Activated B cell treated with CpG ODN at 0.5 μM for 24 hours (primary cell): Measurements from ENCODE around the gene SH3RF1. TPM values are rescaled to one million over a fixed set of nuclear protein-coding genes. Genes with fewer than 3 reads are reported as not detected.

Experiments used
- ATAC-seq: fragments of 200-7000 bp; cut with Tn5 transposase; one replicate; pipeline ENCODE4 v1.10.0; 2021; ENCODE audit warnings: low read depth, mild to moderate bottlenecking, moderate library complexity
- CTCF ChIA-PET: fragments of 350-600 bp; sonication (Branson Sonifier 250); formaldehyde crosslinking; loops from one replicate; lab custom pipeline; 2021; ENCODE audit warnings: antibody characterized with exemption; lab: Charles Lee
- POLR2A ChIA-PET: fragments of 350-600 bp; sonication (Branson Sonifier 250); formaldehyde crosslinking; loops from one replicate; lab custom pipeline; 2021; ENCODE audit warnings: antibody characterized with exemption; lab: Charles Lee
- DNase-seq: peaks from one replicate; pipeline ENCODE4 v3.0.0; 2022
- H3K27ac Mint-ChIP-seq: one replicate; pipeline ENCODE4 v1.8.0; 2020; ENCODE audit warnings: mixed read lengths
- H3K27me3 Mint-ChIP-seq: one replicate; pipeline ENCODE4 v1.8.0; 2021; ENCODE audit warnings: mixed read lengths
- H3K36me3 Mint-ChIP-seq: one replicate; pipeline ENCODE4 v1.8.0; 2021; ENCODE audit warnings: low read depth, mixed read lengths
- H3K4me1 Mint-ChIP-seq: one replicate; pipeline ENCODE4 v1.8.0; 2021; ENCODE audit warnings: mixed read lengths
- H3K4me3 Mint-ChIP-seq: one replicate; pipeline ENCODE4 v1.8.0; 2020; ENCODE audit warnings: mild to moderate bottlenecking, mixed read lengths
- H3K9me3 Mint-ChIP-seq: one replicate; pipeline ENCODE4 v1.8.0; 2020; ENCODE audit warnings: mixed read lengths
- intact Hi-C: fragments of 100-400 bp; cut with micrococcal nuclease; formaldehyde crosslinking; loops from one replicate; pipeline ENCODE4 v1.15.1; 2024
- total RNA-seq: library from RNA; stranded (reverse); gene quantifications from 2 replicates; pipeline ENCODE4 v1.2.3, GENCODE V29; 2022
- TF ChIP-seq, protein P1 (sequence below): fragments of 200-600 bp; IDR thresholded peaks from one replicate; pipeline ENCODE4 v1.8.0; 2022; ENCODE audit warnings: antibody characterized with exemption, mild to moderate bottlenecking

Gene SH3RF1
- total RNA-seq, 1 donor from 2014 or later: 7.1 TPM

DNA sequence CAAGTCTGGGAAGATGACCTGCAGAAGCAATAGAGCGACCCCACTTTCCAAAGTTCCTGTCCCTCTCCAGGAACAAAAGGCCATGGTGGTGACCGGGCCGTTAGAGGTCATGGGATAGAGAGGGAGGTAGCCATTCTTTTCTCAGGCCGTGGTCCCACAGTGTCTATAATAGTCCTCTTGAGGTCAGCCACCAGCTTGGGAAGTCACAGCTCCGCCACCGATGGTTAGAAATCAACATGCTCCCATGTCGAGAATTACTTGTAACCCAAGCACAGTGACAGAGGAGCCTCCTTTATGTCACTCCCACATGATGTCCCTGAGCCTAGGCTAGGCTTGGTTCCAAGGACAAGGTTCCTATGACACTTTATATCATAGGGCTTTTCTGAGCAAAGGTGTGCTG lies 212.4 kb downstream of the SH3RF1 start:
- intact Hi-C loops: no loop called here

DNA sequence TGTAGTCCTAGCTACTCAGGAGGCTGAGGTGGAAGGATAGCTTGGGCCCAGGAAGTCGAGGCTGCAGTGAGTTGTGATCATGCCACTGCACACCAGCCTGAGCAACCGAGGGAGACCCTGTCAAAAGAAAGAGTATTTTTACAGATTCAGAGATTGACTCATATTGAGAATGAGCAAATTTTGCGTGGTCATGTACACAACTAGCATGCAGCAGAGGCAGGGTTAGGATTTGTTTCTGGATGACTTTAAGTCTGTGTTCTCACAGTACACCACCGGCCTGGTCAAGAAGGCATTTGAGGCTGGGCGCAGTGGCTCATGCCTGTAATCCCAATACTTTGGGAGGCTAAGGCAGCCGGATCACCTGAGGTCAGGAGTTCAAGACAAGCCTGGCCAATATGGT lies 215.9 kb downstream of the SH3RF1 start:
- H3K27ac Mint-ChIP-seq: no peak overlapping the region

More for the DNA sequence above, 212.4 kb downstream of the SH3RF1 start:
- ATAC-seq (no peak), DNase-seq (no peak)
- Mint-ChIP-seq H3K27ac (no peak overlapping the region), H3K9me3 (no peaks in the 10 kb centered on the region), H3K27me3 (peaks cover 5% of the 10 kb centered on the region), H3K4me1 (no peaks in the 10 kb centered on the region), H3K36me3 (no peaks in the 10 kb centered on the region), H3K4me3 (no peak overlapping the region)
- CTCF ChIA-PET: no interaction called here
- POLR2A ChIA-PET: interaction anchor here (0.7 kb wide), 1 partner anchor 163 kb away, joined by 5 read pairs; no protein-coding TSS in a partner anchor
- TF ChIP-seq, protein P1, sequence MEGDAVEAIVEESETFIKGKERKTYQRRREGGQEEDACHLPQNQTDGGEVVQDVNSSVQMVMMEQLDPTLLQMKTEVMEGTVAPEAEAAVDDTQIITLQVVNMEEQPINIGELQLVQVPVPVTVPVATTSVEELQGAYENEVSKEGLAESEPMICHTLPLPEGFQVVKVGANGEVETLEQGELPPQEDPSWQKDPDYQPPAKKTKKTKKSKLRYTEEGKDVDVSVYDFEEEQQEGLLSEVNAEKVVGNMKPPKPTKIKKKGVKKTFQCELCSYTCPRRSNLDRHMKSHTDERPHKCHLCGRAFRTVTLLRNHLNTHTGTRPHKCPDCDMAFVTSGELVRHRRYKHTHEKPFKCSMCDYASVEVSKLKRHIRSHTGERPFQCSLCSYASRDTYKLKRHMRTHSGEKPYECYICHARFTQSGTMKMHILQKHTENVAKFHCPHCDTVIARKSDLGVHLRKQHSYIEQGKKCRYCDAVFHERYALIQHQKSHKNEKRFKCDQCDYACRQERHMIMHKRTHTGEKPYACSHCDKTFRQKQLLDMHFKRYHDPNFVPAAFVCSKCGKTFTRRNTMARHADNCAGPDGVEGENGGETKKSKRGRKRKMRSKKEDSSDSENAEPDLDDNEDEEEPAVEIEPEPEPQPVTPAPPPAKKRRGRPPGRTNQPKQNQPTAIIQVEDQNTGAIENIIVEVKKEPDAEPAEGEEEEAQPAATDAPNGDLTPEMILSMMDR: no peak

GRCh38 chr4:169052594-169052945 lies 218.2 kb downstream of the SH3RF1 start:
- intact Hi-C loops: no loop called here
- Mint-ChIP-seq H3K4me3 (no peak overlapping the region), H3K4me1 (no peaks in the 10 kb centered on the region), H3K36me3 (no peaks in the 10 kb centered on the region), H3K9me3 (no peaks in the 10 kb centered on the region), H3K27me3 (peaks cover 2% of the 10 kb centered on the region), H3K27ac (no peak overlapping the region)
- TF ChIP-seq, protein P1: no peak
- DNase-seq: no peak
- no peak for ATAC-seq
- CTCF ChIA-PET: no interaction called here
- POLR2A ChIA-PET: no interaction called here

More for the DNA sequence above, 215.9 kb downstream of the SH3RF1 start:
- ChIA-PET CTCF (no interaction called here), POLR2A (no interaction called here)
- no peaks in the 10 kb centered on the region for H3K9me3 Mint-ChIP-seq
- TF ChIP-seq, protein P1: no peak
- intact Hi-C loops: no loop called here
- H3K36me3 Mint-ChIP-seq: no peaks in the 10 kb centered on the region
- DNase-seq (no peak), ATAC-seq (no peak)
- H3K27me3 Mint-ChIP-seq: peaks cover 2% of the 10 kb centered on the region
- H3K4me1 Mint-ChIP-seq: no peaks in the 10 kb centered on the region
- no peak overlapping the region for H3K4me3 Mint-ChIP-seq

DNA sequence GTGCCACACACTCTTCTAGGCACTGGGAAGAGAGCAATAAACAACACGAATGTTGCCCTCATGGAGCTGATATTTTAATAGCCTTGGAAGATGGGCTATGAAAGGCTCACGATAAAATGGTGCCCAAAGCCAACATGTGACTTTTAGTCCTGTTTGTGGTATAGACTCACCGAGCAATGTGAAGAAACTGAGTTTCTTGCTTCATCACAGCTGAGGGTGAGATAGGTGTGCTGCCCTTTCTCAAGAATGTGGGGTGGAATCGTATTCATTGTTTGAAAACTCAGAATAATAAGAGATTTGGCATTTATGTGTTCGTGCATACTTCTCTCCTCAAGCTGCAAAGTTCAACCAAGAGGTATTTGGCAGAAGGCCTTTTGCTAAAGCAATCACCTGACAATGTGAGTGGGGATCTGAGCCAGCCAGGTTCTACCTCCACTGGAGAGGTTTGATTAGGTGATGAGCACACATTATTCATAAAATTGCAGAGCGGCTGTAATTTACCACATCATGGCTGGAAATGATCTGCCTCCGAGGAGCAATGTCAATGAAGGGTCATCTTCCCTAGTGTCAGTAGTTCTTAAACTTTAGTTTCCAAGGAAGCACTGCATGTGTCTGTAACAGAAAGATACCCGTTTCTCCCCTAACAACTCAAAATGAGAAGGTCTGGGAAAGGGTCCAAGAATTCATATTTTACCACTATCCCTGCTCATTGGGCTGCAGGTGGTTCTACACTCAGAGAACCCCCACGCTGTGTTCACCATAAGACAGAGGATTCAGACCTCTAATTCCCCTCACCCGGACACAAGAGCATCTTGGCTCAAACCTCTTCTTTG lies 218.8 kb downstream of the SH3RF1 start:
- H3K4me1 Mint-ChIP-seq: no peaks in the 10 kb centered on the region
- intact Hi-C loops: no loop called here
- no peaks in the 10 kb centered on the region for H3K9me3 Mint-ChIP-seq
- H3K27ac Mint-ChIP-seq: no peak overlapping the region
- ATAC-seq: no peak
- H3K4me3 Mint-ChIP-seq: no peak overlapping the region
- TF ChIP-seq, protein P1: no peak
- peaks cover 2% of the 10 kb centered on the region for H3K27me3 Mint-ChIP-seq
- CTCF ChIA-PET: no interaction called here
- POLR2A ChIA-PET: no interaction called here
- no peaks in the 10 kb centered on the region for H3K36me3 Mint-ChIP-seq
- DNase-seq: no peak

- Mint-ChIP-seq H3K4me1 (no peaks in the 10 kb centered on the region), H3K27ac (no peak overlapping the region), H3K9me3 (no peaks in the 10 kb centered on the region), H3K36me3 (no peaks in the 10 kb centered on the region), H3K4me3 (no peak overlapping the region), H3K27me3 (peaks cover 2% of the 10 kb centered on the region)
- TF ChIP-seq, protein P1: no peak
- intact Hi-C loops: no loop called here
- ATAC-seq (no peak), DNase-seq (no peak)
- POLR2A ChIA-PET: no interaction called here
- CTCF ChIA-PET: no interaction called here
These were observed 219.6 kb downstream of the SH3RF1 start for GRCh38 chr4:169050881-169051760.
